Activated CD4-positive, alpha-beta T cell treated with anti-CD3 and anti-CD28 coated beads for 24 hours (primary cell): ENCODE results near the gene PRR20B.
"Not testable (repeated sequence)": the region's sequence is repeated elsewhere in the genome, so short reads cannot be mapped to it uniquely, and the experiment has no call there.

ENCODE experiments used
- DNase-seq, 2 donors: peaks; one replicate each; pipeline ENCODE4 v3.0.0-alpha.2; 2020; ENCODE audit warnings: low read depth in 2 of 2

The PRR20B gene

DNA sequence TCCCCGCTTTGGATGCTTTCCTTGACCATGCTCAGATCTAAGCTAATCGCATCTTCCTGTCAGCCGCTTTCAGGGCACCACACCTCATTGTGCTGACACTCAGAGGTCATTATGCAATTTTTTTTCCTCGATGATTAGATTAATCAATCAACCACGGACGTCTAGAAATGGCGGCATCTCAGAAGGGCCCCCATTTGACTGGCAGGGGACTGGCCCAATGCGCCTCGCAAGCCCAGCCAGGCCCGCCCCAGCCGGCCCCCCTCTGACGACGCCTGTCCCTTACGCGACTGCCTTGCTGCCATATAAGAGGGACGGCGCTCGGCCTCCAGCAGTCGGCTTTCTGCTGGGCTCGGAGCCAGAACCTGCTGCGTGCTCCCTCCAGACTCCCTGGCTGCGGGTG, at the start of gene PRR20B:
Gene PRR20B (plus strand): TSS at position 301 of the 400 bp plus-strand sequence. CDS start 387 bp downstream, outside the sequence.
- not testable (repeated sequence) for DNase-seq

DNA sequence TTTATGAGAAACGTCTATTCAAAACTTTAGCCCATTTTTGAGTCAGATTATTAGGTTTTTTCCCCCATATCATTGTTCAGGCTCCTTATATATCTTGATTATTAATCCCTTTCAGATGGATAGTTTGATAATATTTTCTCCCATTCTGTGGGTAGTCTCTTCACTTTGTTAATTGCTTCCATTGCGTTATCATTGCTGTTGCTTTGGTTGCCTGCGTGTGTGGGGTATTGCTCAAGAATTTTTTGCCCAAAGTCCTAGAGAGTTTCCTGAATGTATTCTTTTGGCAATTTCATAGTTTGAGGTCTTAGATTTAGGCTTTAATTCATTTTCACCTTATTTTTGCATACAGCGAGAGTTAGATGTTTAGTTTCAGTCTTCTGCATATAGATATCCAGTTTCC, 32.3 kb upstream of the PRR20B start:
- DNase-seq, result no peak

DNA sequence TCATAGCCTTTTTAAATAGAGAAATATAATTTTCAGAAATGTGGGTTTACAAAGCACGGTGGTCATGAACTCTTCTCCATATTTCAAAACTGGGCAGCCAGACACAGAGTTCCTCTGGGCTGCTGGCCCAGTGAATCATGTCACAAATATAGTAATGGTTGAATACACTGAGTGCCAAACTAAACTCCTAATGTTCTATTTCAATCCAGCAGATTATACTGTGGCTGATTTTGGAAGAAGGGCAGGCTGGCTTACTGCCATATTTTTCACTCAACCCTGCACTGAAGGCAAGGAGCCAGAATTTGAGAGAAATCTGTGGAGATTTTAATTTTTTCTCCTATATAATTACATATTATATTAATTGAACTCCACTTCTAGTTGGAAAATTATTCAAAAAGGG, 23.6 kb upstream of the PRR20B start:
- no peak for DNase-seq

DNA sequence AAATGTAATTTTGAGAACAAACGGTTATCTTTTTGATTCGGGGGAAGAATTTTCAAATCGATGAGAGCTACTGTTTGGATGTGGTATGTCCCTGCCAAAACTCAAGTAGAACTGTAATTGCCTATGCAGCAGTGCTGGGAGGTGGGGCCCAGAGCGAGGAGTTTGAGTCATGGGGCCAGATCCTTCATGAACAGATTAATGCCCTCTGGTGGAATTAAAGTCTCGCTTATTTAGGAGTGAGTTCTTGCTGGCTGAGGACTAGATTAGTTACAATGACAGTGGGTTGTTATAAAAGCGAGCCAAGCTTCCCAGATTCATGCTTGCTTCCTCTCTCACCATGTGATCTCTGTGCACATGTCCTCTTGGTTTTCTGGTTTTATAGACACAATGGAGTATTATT, 18.4 kb upstream of the PRR20B start:
- no peak for DNase-seq

DNA sequence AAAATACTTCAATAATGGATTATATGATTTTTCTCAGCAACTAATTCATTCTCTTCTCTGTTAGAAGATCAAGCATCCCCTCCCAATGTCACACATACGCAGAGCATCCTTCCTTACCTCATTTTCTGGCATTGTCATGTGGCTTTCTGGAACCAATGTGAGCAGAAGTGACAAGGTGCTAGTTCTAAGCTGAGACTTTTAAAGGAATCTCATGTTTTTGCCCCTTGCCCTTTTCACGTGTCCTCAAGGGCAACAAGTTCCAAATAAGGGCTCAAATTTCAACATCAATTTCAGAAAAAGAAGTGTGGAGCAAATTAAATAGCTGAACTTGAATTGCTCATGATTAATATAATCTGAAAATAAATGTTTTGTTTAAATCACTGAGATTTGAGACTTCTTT, 11.2 kb upstream of the PRR20B start:
- DNase-seq, result no peak

GRCh38 chr13:57137585-57137984, 9.7 kb upstream of the PRR20B start:
- no peak for DNase-seq

- DNase-seq, result no peak
Observed at GRCh38 chr13:57138988-57139387, 8.3 kb upstream of the PRR20B start.

DNA sequence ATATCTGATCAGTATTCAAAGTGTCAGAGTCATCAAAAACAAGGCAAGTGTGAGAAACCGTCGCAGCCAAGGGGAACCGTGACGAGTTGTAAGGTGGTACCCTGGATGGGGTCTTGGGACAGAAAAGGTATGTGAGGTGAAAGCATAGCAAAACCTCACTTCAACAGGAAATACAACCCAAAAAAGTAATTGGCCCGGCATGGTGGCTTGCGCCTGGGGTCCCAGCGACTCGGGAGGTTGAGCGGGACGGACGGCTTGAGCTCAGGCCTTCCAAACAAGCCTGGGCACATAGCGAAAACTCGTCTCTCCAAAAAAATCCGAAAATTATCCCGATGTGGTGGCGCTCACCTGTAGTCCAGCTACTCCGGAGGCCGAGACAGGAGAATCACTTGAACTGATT, 7.5 kb upstream of the PRR20B start:
- DNase-seq, result not testable (repeated sequence)

DNA sequence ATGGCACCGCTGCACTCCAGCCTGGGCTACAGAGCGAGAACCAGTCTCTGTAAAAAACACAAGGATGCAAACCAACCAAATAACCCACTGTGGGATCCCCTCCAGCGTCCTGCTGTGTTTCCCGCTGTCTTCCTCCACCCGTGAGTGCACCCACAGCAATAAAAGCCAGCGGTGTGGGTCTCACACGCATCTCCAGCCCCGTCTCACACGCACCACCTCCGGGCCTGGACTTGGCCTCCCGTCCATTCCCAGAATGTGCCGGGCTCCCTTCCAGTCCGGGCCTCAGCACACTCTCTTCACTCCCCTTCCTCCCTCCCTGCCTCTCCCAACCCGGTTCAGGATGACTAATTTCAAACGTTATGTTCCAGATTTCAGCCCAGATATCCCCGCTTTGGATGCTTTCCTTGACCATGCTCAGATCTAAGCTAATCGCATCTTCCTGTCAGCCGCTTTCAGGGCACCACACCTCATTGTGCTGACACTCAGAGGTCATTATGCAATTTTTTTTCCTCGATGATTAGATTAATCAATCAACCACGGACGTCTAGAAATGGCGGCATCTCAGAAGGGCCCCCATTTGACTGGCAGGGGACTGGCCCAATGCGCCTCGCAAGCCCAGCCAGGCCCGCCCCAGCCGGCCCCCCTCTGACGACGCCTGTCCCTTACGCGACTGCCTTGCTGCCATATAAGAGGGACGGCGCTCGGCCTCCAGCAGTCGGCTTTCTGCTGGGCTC, 6.9 kb upstream of the PRR20B start, which contains the start of gene PRR20A:
Gene PRR20A (plus strand): TSS at position 684 of the 734 bp plus-strand sequence. CDS start 387 bp downstream, outside the sequence.
- not testable (repeated sequence) for DNase-seq

DNA sequence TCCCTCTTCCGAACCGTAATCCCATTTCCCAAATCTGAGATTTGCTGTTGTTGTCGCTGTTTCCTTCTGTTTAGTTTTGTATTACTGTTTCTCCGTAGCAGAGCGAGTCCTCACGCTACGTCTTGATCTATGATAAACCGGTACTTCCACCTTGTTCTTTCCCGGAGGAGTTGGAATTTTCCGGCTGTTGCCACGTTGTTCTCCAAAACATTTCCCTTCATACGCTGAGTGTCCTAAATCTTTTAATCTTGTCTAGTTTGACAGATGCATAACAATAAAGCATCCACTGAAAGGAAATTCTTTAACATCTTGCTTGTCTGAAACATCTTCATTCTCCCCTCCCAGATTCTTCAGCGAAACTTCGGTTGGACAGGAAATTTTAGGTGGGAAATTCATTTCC, 818 bp downstream of the PRR20B start:
- DNase-seq, result not testable (repeated sequence)

GRCh38 chr13:57153761-57154160, 6.5 kb downstream of the PRR20B start, which contains the start of gene PRR20C:
Gene PRR20C (plus strand): TSS chr13:57154061. CDS start chr13:57154448, 387 bp downstream.
- not testable (repeated sequence) for DNase-seq

DNA sequence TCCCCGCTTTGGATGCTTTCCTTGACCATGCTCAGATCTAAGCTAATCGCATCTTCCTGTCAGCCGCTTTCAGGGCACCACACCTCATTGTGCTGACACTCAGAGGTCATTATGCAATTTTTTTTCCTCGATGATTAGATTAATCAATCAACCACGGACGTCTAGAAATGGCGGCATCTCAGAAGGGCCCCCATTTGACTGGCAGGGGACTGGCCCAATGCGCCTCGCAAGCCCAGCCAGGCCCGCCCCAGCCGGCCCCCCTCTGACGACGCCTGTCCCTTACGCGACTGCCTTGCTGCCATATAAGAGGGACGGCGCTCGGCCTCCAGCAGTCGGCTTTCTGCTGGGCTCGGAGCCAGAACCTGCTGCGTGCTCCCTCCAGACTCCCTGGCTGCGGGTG, 13.0 kb downstream of the PRR20B start, which contains the start of gene PRR20D:
Gene PRR20D (plus strand): TSS at position 301 of the 400 bp plus-strand sequence. CDS start 387 bp downstream, outside the sequence.
- DNase-seq, result not testable (repeated sequence)

- not testable (repeated sequence) for DNase-seq
Observed at GRCh38 chr13:57166897-57167296, 19.6 kb downstream of the PRR20B start, which contains the start of gene PRR20E. Gene PRR20E (plus strand): TSS chr13:57167197. CDS start chr13:57167584, 387 bp downstream.

DNA sequence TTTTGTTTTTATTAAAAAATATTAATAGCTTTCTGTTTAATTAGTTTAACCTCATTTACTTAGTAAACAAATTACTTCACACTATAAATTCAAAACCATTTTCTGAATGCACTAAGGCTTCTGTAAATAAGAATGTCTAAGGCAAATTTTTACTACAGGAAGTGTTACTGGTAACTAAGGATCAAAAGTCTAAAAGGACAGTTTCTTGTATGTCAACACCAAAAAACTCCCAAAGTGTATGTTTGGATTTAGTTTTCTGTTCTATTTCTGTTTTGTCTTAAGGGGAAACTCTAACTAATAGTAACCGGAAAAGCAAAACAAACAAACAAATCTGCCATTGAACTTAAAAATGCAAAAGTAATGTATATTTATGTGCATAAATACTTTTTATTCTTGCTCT, 44.4 kb downstream of the PRR20B start:
- DNase-seq, result no peak
